Nephron progenitor cell (in vitro differentiated cells): Measurements from ENCODE around the gene NLGN1.

Experiments used
- DNase-seq: peaks from one replicate; pipeline ENCODE4 v3.0.0; 2021
- H3K27ac Mint-ChIP-seq: 2 replicates; pipeline ENCODE4 v1.8.0; 2021; ENCODE audit warnings: mild to moderate bottlenecking, moderate library complexity, mixed read lengths
- H3K27me3 Mint-ChIP-seq: 2 replicates; pipeline ENCODE4 v1.8.0; 2021; ENCODE audit warnings: mild to moderate bottlenecking, low read depth, mixed read lengths; ENCODE audit not compliant: poor library complexity
- H3K36me3 Mint-ChIP-seq: 2 replicates; pipeline ENCODE4 v1.8.0; 2021; ENCODE audit warnings: low read depth, mixed read lengths
- H3K4me1 Mint-ChIP-seq: 2 replicates; pipeline ENCODE4 v1.8.0; 2021; ENCODE audit warnings: mixed read lengths
- H3K4me3 Mint-ChIP-seq: 2 replicates; pipeline ENCODE4 v1.8.0; 2021; ENCODE audit warnings: mild to moderate bottlenecking, moderate library complexity, mixed read lengths
- H3K9me3 Mint-ChIP-seq: 2 replicates; pipeline ENCODE4 v1.8.0; 2021; ENCODE audit warnings: mild to moderate bottlenecking, moderate library complexity, mixed read lengths
- TF ChIP-seq, protein P1 (sequence below): fragments of 200-600 bp; sonication (generic); IDR thresholded peaks from 2 replicates; pipeline ENCODE4 v1.5.0; 2021; ENCODE audit warnings: antibody characterized with exemption

NLGN1 gene

DNA sequence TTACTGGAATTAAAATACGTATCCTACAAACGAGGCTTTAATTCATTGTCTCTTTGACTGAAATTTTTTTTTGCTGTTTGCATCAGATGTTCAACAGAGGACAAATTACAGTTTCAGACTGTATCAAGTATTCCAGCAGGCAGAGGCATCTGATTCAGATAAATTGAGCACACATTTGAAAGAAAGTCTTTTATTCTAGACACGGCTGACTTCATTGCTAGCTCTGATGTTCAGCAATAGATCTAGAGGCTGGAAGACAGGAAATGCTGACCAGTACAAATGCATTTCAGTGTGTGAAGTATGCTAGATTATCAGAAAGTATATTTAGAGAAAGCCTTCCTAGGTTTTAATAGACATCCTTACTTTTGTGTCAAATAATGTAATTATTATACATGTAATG, 472.2 kb downstream of the NLGN1 start:
- Mint-ChIP-seq H3K4me1 (no peaks in the 10 kb centered on the region), H3K4me3 (no peak overlapping the region), H3K36me3 (no peaks in the 10 kb centered on the region), H3K27ac (no peak overlapping the region), H3K27me3 (no peaks in the 10 kb centered on the region), H3K9me3 (no peaks in the 10 kb centered on the region)
- DNase-seq: no peak
- TF ChIP-seq, protein P1, sequence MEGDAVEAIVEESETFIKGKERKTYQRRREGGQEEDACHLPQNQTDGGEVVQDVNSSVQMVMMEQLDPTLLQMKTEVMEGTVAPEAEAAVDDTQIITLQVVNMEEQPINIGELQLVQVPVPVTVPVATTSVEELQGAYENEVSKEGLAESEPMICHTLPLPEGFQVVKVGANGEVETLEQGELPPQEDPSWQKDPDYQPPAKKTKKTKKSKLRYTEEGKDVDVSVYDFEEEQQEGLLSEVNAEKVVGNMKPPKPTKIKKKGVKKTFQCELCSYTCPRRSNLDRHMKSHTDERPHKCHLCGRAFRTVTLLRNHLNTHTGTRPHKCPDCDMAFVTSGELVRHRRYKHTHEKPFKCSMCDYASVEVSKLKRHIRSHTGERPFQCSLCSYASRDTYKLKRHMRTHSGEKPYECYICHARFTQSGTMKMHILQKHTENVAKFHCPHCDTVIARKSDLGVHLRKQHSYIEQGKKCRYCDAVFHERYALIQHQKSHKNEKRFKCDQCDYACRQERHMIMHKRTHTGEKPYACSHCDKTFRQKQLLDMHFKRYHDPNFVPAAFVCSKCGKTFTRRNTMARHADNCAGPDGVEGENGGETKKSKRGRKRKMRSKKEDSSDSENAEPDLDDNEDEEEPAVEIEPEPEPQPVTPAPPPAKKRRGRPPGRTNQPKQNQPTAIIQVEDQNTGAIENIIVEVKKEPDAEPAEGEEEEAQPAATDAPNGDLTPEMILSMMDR: no peak

DNA sequence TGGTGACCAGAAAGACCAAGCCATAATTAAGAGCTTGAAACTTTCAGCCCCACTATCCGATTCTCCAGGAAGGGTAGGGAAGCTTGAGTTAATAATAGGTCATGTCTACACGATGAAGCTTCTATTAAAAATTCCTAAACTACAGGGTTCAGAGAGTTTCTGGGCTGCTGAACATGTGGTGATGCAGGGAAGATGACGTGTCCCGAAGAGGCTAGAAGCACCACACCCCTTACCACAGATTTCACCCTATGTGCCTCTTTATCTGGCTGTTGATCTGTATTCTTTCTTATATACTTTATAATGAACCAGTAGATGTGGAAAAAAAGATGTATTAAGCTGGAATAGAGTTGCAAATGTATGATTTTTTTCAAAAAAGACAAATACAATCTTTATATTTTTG, 473.4 kb downstream of the NLGN1 start:
- DNase-seq: no peak
- H3K36me3 Mint-ChIP-seq: no peaks in the 10 kb centered on the region
- TF ChIP-seq, protein P1: no peak
- no peaks in the 10 kb centered on the region for H3K4me1 Mint-ChIP-seq
- no peak overlapping the region for H3K27ac Mint-ChIP-seq
- H3K4me3 Mint-ChIP-seq: no peak overlapping the region
- H3K9me3 Mint-ChIP-seq: no peaks in the 10 kb centered on the region
- H3K27me3 Mint-ChIP-seq: no peaks in the 10 kb centered on the region

DNA sequence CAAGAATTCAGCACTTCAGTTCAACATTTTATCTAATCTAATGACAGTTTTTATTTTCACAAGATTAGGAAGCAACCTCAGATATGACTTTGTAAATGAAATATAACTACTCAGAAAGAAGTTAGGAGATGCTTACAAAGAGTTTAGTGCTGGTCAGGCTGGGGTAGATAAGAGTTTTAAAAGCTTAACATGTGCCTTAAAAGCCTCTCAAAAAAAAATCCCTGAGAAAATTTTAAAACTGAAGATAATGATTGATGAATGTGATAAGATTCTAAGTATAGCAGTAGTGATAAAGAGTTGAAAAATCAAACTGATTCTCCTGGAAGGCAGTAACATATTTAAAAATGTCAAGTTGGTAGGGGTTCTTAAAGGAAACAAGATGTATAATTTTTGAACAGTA, 478.2 kb downstream of the NLGN1 start:
- DNase-seq: no peak
- H3K36me3 Mint-ChIP-seq: no peaks in the 10 kb centered on the region
- H3K4me3 Mint-ChIP-seq: no peak overlapping the region
- H3K27ac Mint-ChIP-seq: no peak overlapping the region
- H3K9me3 Mint-ChIP-seq: peaks cover 3% of the 10 kb centered on the region
- no peaks in the 10 kb centered on the region for H3K27me3 Mint-ChIP-seq
- H3K4me1 Mint-ChIP-seq: no peaks in the 10 kb centered on the region
- TF ChIP-seq, protein P1: no peak

DNA sequence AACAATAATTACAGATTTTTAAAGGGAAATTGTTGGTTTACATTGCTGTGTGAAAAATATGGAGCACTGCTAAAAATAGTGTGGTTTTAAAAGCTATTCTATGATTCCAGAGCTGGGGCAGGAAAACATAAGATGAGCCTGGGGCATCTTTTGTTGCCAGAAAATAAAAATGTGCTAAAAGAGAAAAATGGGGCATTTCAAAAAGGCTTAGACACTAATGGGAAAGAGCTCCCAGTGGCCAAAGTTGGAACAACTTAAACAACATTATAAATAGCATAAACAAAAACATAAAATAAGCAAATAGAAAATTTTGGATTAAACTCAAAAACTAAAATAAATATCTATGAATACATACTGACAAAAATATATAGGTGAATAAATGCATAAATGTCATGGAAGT, 478.9 kb downstream of the NLGN1 start:
- no peaks in the 10 kb centered on the region for H3K4me1 Mint-ChIP-seq
- TF ChIP-seq, protein P1: peak; percentile 31
- H3K9me3 Mint-ChIP-seq: peaks cover 5% of the 10 kb centered on the region
- DNase-seq: no peak
- H3K27ac Mint-ChIP-seq: no peak overlapping the region
- H3K4me3 Mint-ChIP-seq: no peak overlapping the region
- H3K36me3 Mint-ChIP-seq: peaks cover under 1% of the 10 kb centered on the region
- no peaks in the 10 kb centered on the region for H3K27me3 Mint-ChIP-seq

DNA sequence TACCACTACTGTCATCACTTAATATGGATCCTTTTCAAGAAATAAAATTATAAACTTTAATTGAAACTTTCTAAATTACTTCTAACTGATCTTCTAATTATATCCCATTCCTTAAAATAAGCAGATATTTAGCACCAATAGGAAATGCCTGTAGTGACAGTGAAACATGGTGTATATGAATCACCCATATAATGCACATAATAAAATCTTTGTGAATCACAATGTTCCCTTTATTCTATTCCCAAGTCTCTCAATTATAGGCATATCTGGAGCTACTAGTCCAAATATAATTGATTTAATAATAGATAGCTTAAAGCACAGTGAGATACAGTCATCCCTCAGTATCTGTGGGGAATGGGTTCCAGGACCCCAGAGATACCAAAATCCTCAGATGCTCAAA, 490.3 kb downstream of the NLGN1 start:
- H3K27me3 Mint-ChIP-seq: no peaks in the 10 kb centered on the region
- TF ChIP-seq, protein P1: no peak
- no peaks in the 10 kb centered on the region for H3K36me3 Mint-ChIP-seq
- peaks cover 8% of the 10 kb centered on the region for H3K4me1 Mint-ChIP-seq
- no peak overlapping the region for H3K27ac Mint-ChIP-seq
- no peak for DNase-seq
- H3K4me3 Mint-ChIP-seq: no peak overlapping the region
- peaks cover 2% of the 10 kb centered on the region for H3K9me3 Mint-ChIP-seq

DNA sequence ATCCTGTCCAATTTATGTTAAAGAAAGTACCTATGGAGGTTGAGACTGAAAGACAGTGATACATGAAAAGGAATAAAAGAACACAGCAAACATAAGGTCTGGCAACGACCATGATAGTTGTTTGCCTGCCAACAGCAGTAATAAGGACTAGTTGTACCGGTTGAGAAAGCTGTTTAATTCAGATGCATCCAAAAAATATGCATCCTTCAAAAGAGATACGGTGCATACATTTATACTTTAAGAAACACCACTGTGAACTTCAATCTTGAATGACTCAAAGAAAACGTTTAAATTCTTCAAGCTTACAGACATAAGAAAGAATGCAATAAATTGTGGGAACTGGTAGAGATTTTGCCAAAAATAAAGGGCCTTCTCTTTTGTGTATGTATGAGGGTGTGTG, 492.1 kb downstream of the NLGN1 start:
- no peaks in the 10 kb centered on the region for H3K27me3 Mint-ChIP-seq
- H3K4me1 Mint-ChIP-seq: peaks cover 8% of the 10 kb centered on the region
- no peak overlapping the region for H3K4me3 Mint-ChIP-seq
- DNase-seq: no peak
- TF ChIP-seq, protein P1: no peak
- H3K36me3 Mint-ChIP-seq: no peaks in the 10 kb centered on the region
- H3K9me3 Mint-ChIP-seq: no peaks in the 10 kb centered on the region
- H3K27ac Mint-ChIP-seq: peak overlapping the region; percentile 72
